Measurements from ENCODE around the gene SIK3. TPM values are rescaled to one million over a fixed set of nuclear protein-coding genes. Genes with fewer than 3 reads are reported as not detected.

The SIK3 gene
- total and polyA plus RNA-seq, 2 donors (not counting 3 experiments of a cell fraction or from before 2014, with no cell fraction given), result 10.3 to 21.3 TPM

DNA sequence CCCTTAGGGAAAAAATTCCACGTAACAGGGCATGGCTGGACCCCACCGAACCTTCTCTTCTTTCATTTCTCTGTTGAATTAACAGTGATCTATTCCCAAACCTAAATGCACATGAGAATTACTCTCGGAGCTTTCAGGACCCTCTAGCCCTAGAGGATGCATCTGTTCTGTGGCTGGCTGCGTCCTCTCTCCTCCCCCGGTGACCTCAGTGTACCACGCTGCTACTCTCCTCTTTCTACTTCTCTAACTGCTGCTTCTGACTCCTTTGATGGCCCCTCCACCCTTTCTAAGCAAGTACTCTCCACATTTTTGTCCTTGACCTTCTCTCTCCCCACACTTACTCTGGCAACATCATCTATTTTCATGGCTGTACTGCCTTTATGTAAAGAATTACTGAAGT lies 248.7 kb downstream of the SIK3 start:
- no peak overlapping the region for H3K9ac ChIP-seq (replicated peaks; ENCODE audit: extremely low read depth, insufficient read depth, low read length)
- H3K4me2 ChIP-seq (ENCODE audit: insufficient read depth, low read length), result no peak overlapping the region
- no TSS peak for BruUV-seq (replicated peaks)
- no peak overlapping the region for H2AFZ ChIP-seq (ENCODE audit: low read depth, low read length)
- H3K27ac ChIP-seq (ENCODE audit: insufficient read depth, low read depth, low read length), result no peak overlapping the region
- no peaks in the 10 kb centered on the region for H3K79me2 ChIP-seq (ENCODE audit: control insufficient read depth, insufficient read depth, low read length)
- H3K9me3 ChIP-seq (replicated peaks; ENCODE audit: control insufficient read depth, insufficient read depth, low read length), result no peaks in the 10 kb centered on the region
- no peaks in the 10 kb centered on the region for H3K9me1 ChIP-seq (replicated peaks; ENCODE audit: control insufficient read depth, extremely low read depth, insufficient read depth, low read length)
- peaks cover 0 to 16% of the 10 kb centered on the region in 2 experiments for H3K36me3 ChIP-seq (ENCODE audit: control insufficient read depth in 2 of 2, extremely low read depth in 1 of 2, insufficient read depth in 2 of 2, low read length in 2 of 2)
- no peak overlapping the region for H3K4me3 ChIP-seq (replicated peaks in 1 of 3; ENCODE audit: insufficient read depth in 1 of 3, low read depth in 1 of 3, low read length in 3 of 3)
- intact Hi-C loops (cut with micrococcal nuclease) (no loop called here), dilution Hi-C loops (cut with MboI; ENCODE audit: extremely low pct_ligation_motif_present, low sequenced_read_pairs) (no loop called here)
- FAIRE-seq (no peak), DNase-seq (ENCODE audit: low read depth, low spot score) (no peak)
- H4K20me1 ChIP-seq (replicated peaks; ENCODE audit: control insufficient read depth, extremely low read depth, insufficient read depth, low read length), result no peaks in the 10 kb centered on the region
- POLR2A ChIA-PET, result no interaction called here
- no peak for TF ChIP-seq GATA2 (IDR thresholded peaks at IDR 0.05; ENCODE audit: insufficient read depth, insufficient read length, low read depth, low read length)
- no peak for TF ChIP-seq MYC (IDR thresholded peaks at IDR 0.05; ENCODE audit: low read depth, low read length)
- no peak for TF ChIP-seq EZH2 (IDR thresholded peaks at IDR 0.05; ENCODE audit: borderline replicate concordance, low read depth, low read length, severe bottlenecking)
- TF ChIP-seq, protein P1, sequence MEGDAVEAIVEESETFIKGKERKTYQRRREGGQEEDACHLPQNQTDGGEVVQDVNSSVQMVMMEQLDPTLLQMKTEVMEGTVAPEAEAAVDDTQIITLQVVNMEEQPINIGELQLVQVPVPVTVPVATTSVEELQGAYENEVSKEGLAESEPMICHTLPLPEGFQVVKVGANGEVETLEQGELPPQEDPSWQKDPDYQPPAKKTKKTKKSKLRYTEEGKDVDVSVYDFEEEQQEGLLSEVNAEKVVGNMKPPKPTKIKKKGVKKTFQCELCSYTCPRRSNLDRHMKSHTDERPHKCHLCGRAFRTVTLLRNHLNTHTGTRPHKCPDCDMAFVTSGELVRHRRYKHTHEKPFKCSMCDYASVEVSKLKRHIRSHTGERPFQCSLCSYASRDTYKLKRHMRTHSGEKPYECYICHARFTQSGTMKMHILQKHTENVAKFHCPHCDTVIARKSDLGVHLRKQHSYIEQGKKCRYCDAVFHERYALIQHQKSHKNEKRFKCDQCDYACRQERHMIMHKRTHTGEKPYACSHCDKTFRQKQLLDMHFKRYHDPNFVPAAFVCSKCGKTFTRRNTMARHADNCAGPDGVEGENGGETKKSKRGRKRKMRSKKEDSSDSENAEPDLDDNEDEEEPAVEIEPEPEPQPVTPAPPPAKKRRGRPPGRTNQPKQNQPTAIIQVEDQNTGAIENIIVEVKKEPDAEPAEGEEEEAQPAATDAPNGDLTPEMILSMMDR (IDR thresholded peaks at IDR 0.05; ENCODE audit: extremely low read depth in 1 of 2, insufficient read depth in 1 of 2, low read depth in 1 of 2, low read length in 2 of 2), result no peak
- TF ChIP-seq POLR2A (IDR thresholded peaks at IDR 0.05; ENCODE audit: low read depth, low read length), result no peak
- no peak for TF ChIP-seq JUN (IDR thresholded peaks at IDR 0.05; ENCODE audit: borderline replicate concordance, insufficient read depth, insufficient read length, low read depth)
- CTCF ChIA-PET, result interaction anchor here (4.6 kb wide), 1 partner anchor 13 kb away, joined by 18 read pairs; no protein-coding TSS in a partner anchor
- no peaks in the 10 kb centered on the region for H3K27me3 ChIP-seq (ENCODE audit: control insufficient read depth in 2 of 2, insufficient read depth in 2 of 2, low read length in 2 of 2)
- H3K4me1 ChIP-seq (ENCODE audit: control insufficient read depth, extremely low read depth, insufficient read depth, low read length), result peaks cover 25% of the 10 kb centered on the region

DNA sequence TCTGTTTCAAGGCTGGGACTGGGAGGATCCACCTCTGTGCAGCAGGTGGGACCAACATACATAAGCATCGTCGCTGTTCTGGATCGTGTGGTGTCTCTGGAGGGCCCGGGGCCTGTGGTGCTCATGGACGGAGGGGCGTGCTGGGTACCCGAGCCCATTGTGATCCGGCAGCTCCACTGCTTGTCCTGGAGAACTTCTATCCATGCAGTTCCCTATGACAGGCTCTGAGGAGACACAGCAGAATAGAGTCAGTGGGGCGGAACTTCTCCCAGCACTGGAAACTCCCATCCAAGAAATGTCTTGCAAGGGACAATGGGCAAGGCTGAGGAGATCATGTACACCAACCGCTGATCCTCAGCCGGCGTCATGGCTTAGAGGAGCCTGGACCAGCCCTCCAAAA lies 249.2 kb downstream of the SIK3 start:
- peaks cover 21% of the 10 kb centered on the region for H3K4me1 ChIP-seq (ENCODE audit: control insufficient read depth, extremely low read depth, insufficient read depth, low read length)
- FAIRE-seq (no peak), DNase-seq (ENCODE audit: low read depth, low spot score) (no peak)
- no peak overlapping the region for H3K4me3 ChIP-seq (replicated peaks in 1 of 3; ENCODE audit: insufficient read depth in 1 of 3, low read depth in 1 of 3, low read length in 3 of 3)
- no peak overlapping the region for H3K9ac ChIP-seq (replicated peaks; ENCODE audit: extremely low read depth, insufficient read depth, low read length)
- POLR2A ChIA-PET, result no interaction called here
- no peak overlapping the region for H3K27ac ChIP-seq (ENCODE audit: insufficient read depth, low read depth, low read length)
- no peaks in the 10 kb centered on the region for H3K9me1 ChIP-seq (replicated peaks; ENCODE audit: control insufficient read depth, extremely low read depth, insufficient read depth, low read length)
- intact Hi-C loops (cut with micrococcal nuclease), result no loop called here
- TF ChIP-seq, protein P1 (IDR thresholded peaks at IDR 0.05; ENCODE audit: extremely low read depth in 1 of 2, insufficient read depth in 1 of 2, low read depth in 1 of 2, low read length in 2 of 2), result no peak
- TF ChIP-seq, protein P2, sequence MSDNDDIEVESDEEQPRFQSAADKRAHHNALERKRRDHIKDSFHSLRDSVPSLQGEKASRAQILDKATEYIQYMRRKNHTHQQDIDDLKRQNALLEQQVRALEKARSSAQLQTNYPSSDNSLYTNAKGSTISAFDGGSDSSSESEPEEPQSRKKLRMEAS (IDR thresholded peaks at IDR 0.05; ENCODE audit: insufficient read depth, insufficient read length), result no peak
- TF ChIP-seq POLR2AphosphoS5 (IDR thresholded peaks at IDR 0.05; ENCODE audit: insufficient read depth, low read depth, low read length) (no peak), GATA2 (IDR thresholded peaks at IDR 0.05; ENCODE audit: insufficient read depth, insufficient read length, low read depth, low read length) (no peak), MYC (IDR thresholded peaks at IDR 0.05; ENCODE audit: low read depth, low read length) (no peak), JUN (IDR thresholded peaks at IDR 0.05; ENCODE audit: borderline replicate concordance, insufficient read depth, insufficient read length, low read depth) (no peak), POLR2A (IDR thresholded peaks at IDR 0.05; ENCODE audit: low read depth, low read length) (no peak), EZH2 (IDR thresholded peaks at IDR 0.05; ENCODE audit: borderline replicate concordance, low read depth, low read length, severe bottlenecking) (no peak), FOS (IDR thresholded peaks at IDR 0.05; ENCODE audit: borderline replicate concordance, insufficient read depth, low read length) (no peak)
- no TSS peak for BruUV-seq (replicated peaks)
- peaks cover 0 to 16% of the 10 kb centered on the region in 2 experiments for H3K36me3 ChIP-seq (ENCODE audit: control insufficient read depth in 2 of 2, extremely low read depth in 1 of 2, insufficient read depth in 2 of 2, low read length in 2 of 2)
- H3K4me2 ChIP-seq (ENCODE audit: insufficient read depth, low read length), result no peak overlapping the region
- dilution Hi-C loops (cut with MboI; ENCODE audit: extremely low pct_ligation_motif_present, low sequenced_read_pairs), result no loop called here
- H3K79me2 ChIP-seq (ENCODE audit: control insufficient read depth, insufficient read depth, low read length), result no peaks in the 10 kb centered on the region
- no peaks in the 10 kb centered on the region for H3K9me3 ChIP-seq (replicated peaks; ENCODE audit: control insufficient read depth, insufficient read depth, low read length)
- no peaks in the 10 kb centered on the region for H4K20me1 ChIP-seq (replicated peaks; ENCODE audit: control insufficient read depth, extremely low read depth, insufficient read depth, low read length)
- CTCF ChIA-PET, result interaction anchor here (4.6 kb wide), 1 partner anchor 13 kb away, joined by 18 read pairs; no protein-coding TSS in a partner anchor
- H2AFZ ChIP-seq (ENCODE audit: low read depth, low read length), result no peak overlapping the region
- no peaks in the 10 kb centered on the region for H3K27me3 ChIP-seq (ENCODE audit: control insufficient read depth in 2 of 2, insufficient read depth in 2 of 2, low read length in 2 of 2)

Data from endothelial cell of umbilical vein (primary cell).